OCI-LY3 (cell line): ENCODE results near the gene PAN2.

ENCODE experiments used
- H2AFZ ChIP-seq: fragments of 200-600, 300-600 bp; shearing (Covaris generic); 2 replicates; pipeline ENCODE4 v1.6.0; 2014; ENCODE audit warnings: antibody characterized with exemption, low read depth, low read length
- H3K27ac ChIP-seq: fragments of 200-600, 300-600 bp; sonication (generic); 2 replicates; pipeline ENCODE4 v1.5.1; 2014; ENCODE audit warnings: mild to moderate bottlenecking, low read length, moderate library complexity, mixed read lengths
- H3K27me3 ChIP-seq: fragments of 200-600, 300-600 bp; sonication (generic); 2 replicates; pipeline ENCODE4 v1.6.1; 2014; ENCODE audit warnings: low read depth, low read length, mixed read lengths
- H3K36me3 ChIP-seq: fragments of 200-600, 300-600 bp; sonication (generic); replicated peaks from 2 replicates; pipeline ENCODE3; 2014; ENCODE audit warnings: low read depth, low read length, mixed read lengths
- H3K4me1 ChIP-seq: fragments of 300-600, 200-600 bp; sonication (generic); 2 replicates; pipeline ENCODE4 v1.6.1; 2014; ENCODE audit warnings: low read length, mixed read lengths
- H3K4me2 ChIP-seq: fragments of 200-600, 300-600 bp; sonication (generic); 2 replicates; pipeline ENCODE4 v1.6.1; 2014; ENCODE audit warnings: low read length, mixed read lengths
- H3K4me3 ChIP-seq: fragments of 300-600, 200-600 bp; sonication (generic); 2 replicates; pipeline ENCODE4 v1.5.1; 2014; ENCODE audit warnings: antibody characterized with exemption, mild to moderate bottlenecking, low read length, moderate library complexity
- H3K79me2 ChIP-seq: fragments of 300-600, 200-600 bp; shearing (Covaris generic); 2 replicates; pipeline ENCODE4 v1.6.1; 2014; ENCODE audit warnings: mild to moderate bottlenecking, low read length, mixed read lengths
- H3K9ac ChIP-seq: fragments of 300-600, 200-600 bp; shearing (Covaris generic); 2 replicates; pipeline ENCODE4 v1.6.0; 2014; ENCODE audit warnings: mild to moderate bottlenecking, low read length, moderate library complexity
- H3K9me3 ChIP-seq: fragments of 200-600, 300-600 bp; shearing (Covaris generic); 2 replicates; pipeline ENCODE4 v1.6.1; 2014; ENCODE audit warnings: low read length, mixed read lengths; ENCODE audit not compliant: insufficient read depth
- H4K20me1 ChIP-seq: fragments of 200-600, 300-600 bp; sonication (generic); 2 replicates; pipeline ENCODE4 v1.6.1; 2016; ENCODE audit warnings: low read length, mixed read lengths; ENCODE audit not compliant: insufficient read depth
- CTCF ChIP-seq: fragments of 200-600, 300-600 bp; sonication (generic); IDR thresholded peaks from 2 replicates; pipeline ENCODE4 v1.5.1; 2014; ENCODE audit warnings: antibody characterized with exemption, low read length, low read depth
- EZH2phosphoT487 ChIP-seq: fragments of 200-600 bp; shearing (Covaris generic); IDR thresholded peaks from 2 replicates; pipeline ENCODE4 v1.6.1; 2018; ENCODE audit warnings: antibody characterized with exemption, mixed run types, low read depth

Gene PAN2

DNA sequence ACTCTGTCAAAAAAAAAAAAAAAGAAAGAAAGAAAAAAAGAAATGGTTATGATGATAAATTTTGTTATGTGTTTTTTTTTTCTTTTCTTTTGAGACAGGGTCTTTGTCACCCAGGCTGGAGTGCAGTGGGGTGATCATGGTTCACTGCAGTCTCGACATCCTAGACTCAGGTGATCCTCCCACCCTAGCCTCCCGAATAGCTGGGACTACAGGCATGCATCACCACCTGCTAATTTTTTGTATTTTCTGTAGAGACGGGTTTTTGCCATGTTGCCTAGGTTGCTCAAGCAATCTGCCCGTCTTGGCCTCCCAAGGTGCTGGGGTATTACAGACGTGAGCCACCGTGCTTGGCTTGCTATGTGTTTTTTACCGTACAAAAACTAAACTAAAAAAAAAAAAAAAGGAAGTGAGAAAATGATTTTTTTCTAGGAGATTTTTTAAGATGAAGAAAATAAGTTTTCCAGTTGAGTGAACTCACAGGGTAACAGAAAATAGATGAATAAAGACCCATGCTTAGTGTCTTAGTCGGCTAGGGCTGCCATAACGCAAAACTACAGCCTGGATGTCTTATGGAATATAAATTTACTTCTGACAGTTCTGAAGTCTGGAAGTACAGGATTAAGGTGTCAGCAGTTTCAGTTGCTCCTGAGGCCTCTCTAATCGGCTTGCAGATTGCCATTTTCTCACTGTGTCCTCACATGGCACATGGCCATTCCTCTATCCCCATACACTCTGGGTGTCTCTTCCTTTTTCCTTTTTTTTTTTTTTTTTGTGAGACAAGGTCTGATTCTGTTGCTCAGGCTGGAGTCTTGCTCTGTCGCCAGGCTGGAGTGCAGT lies 42.0 kb upstream of the PAN2 start:
- Histone ChIP-seq H4K20me1 (no peaks in the 10 kb centered on the region), H3K4me1 (peaks cover 38% of the 10 kb centered on the region), H3K9me3 (no peaks in the 10 kb centered on the region), H2AFZ (no peak overlapping the region), H3K4me3 (peak overlapping the region; percentile 44), H3K9ac (peak overlapping the region; percentile 20), H3K4me2 (peak overlapping the region; percentile 59), H3K27ac (peak overlapping the region; percentile 68), H3K79me2 (no peaks in the 10 kb centered on the region), H3K27me3 (no peaks in the 10 kb centered on the region), H3K36me3 (no peaks in the 10 kb centered on the region)
- TF ChIP-seq CTCF (no peak), EZH2phosphoT487 (no peak)

DNA sequence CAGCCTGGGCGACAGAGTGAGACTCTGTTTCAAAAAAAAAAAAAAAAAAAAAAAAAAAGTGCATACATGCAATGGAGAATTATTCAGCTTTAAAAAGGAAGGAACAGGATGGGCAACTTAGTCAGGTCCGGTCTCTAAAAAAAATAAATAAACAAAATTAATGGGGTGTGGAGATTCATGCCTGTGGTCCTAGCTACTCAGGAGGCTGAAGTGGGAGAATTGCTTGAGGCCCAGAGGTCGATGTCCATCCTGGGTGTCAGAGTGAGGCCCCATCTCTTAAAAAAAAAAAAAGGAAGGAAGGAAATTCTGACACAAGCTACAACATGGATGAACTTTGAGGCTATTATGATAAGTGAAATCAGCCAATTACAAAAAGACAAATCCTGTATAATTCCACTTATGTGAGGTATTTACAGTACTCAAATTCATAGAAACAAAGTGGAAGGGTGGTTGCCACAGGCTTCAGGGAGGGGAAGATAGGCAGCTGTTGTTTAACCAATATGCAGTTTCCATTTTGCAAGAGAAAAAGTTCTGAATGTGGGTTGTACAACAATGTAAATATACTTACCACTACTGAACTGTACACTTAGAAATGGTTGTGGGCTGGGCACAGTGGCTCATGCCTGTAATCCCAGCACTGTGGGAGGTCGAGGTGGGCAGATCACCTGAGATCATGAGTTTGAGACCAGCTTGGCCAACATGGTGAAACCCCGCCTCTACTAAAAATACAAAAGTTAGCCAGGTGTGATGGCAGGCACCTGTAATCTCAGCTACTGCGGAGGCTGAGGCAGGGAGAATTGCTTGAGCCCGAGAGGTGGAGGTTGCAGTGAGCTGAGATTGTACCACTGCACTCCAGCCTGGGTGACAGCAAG lies 41.2 kb upstream of the PAN2 start:
- no peak for TF ChIP-seq EZH2phosphoT487
- no peak for TF ChIP-seq CTCF
- Histone ChIP-seq H3K4me3 (peak overlapping the region; percentile 52), H2AFZ (peak overlapping the region; percentile 68), H3K4me1 (peaks cover 38% of the 10 kb centered on the region), H3K27me3 (no peaks in the 10 kb centered on the region), H3K27ac (peak overlapping the region; percentile 68), H3K79me2 (no peaks in the 10 kb centered on the region), H3K9ac (peak overlapping the region; percentile 20), H3K4me2 (peak overlapping the region; percentile 59), H3K9me3 (no peaks in the 10 kb centered on the region), H3K36me3 (no peaks in the 10 kb centered on the region), H4K20me1 (no peaks in the 10 kb centered on the region)

GRCh38 chr12:56373515-56373914 lies 39.7 kb upstream of the PAN2 start:
- H3K36me3 ChIP-seq = no peaks in the 10 kb centered on the region
- H3K9ac ChIP-seq = no peak overlapping the region
- no peak overlapping the region for H3K4me2 ChIP-seq
- H3K27me3 ChIP-seq = no peaks in the 10 kb centered on the region
- no peaks in the 10 kb centered on the region for H4K20me1 ChIP-seq
- H3K27ac ChIP-seq = no peak overlapping the region
- no peaks in the 10 kb centered on the region for H3K79me2 ChIP-seq
- TF ChIP-seq EZH2phosphoT487 = no peak
- no peak for TF ChIP-seq CTCF
- H3K4me1 ChIP-seq = peaks cover 38% of the 10 kb centered on the region
- H2AFZ ChIP-seq = no peak overlapping the region
- no peak overlapping the region for H3K4me3 ChIP-seq
- H3K9me3 ChIP-seq = no peaks in the 10 kb centered on the region

DNA sequence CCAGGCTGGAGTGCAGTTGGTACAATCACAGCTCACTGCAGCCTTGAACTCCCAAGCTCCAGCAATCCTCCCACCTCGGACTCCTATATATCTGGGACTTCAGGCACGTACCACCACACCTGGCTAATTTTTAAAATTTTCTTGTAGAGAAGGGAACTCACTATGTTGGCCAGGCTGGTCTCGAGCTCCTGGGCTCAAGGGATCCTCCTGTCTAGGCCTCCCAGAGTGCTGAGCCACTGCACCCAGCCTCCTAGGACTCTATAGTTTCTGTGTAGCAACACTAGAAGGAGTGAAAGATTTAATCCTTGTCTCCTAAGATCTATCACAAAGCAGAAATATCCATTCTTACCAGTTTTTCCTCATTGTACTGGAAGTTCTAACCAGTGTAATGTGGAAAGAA lies 33.1 kb upstream of the PAN2 start:
- H3K4me2 ChIP-seq = no peak overlapping the region
- TF ChIP-seq EZH2phosphoT487 (no peak), CTCF (no peak)
- H3K4me3 ChIP-seq = no peak overlapping the region
- H4K20me1 ChIP-seq = no peaks in the 10 kb centered on the region
- no peaks in the 10 kb centered on the region for H3K9me3 ChIP-seq
- H3K79me2 ChIP-seq = no peaks in the 10 kb centered on the region
- no peak overlapping the region for H2AFZ ChIP-seq
- H3K27me3 ChIP-seq = no peaks in the 10 kb centered on the region
- H3K27ac ChIP-seq = no peak overlapping the region
- no peaks in the 10 kb centered on the region for H3K36me3 ChIP-seq
- H3K4me1 ChIP-seq = no peaks in the 10 kb centered on the region
- H3K9ac ChIP-seq = no peak overlapping the region
